H9 (cell line): ENCODE measurements around the gene ROBO1. TPM values are rescaled to one million over a fixed set of nuclear protein-coding genes. Genes with fewer than 3 reads are reported as not detected.

ENCODE experiments used
- DNase-seq: peaks from one replicate; pipeline ENCODE4 v3.0.0-alpha.2; 2017
- H2AFZ ChIP-seq: one replicate; pipeline ENCODE4 v1.6.1; 2013; ENCODE audit warnings: mild to moderate bottlenecking, low read length, control low read depth, moderate library complexity
- H2AK5ac ChIP-seq: 2 replicates; pipeline ENCODE4 v1.6.1; 2013; ENCODE audit warnings: low read length, control low read depth, mixed read lengths; ENCODE audit not compliant: insufficient read length
- H2BK120ac ChIP-seq: one replicate; pipeline ENCODE4 v1.6.1; 2013; ENCODE audit warnings: low read depth, mild to moderate bottlenecking, low read length, control low read depth, inconsistent platforms; ENCODE audit not compliant: poor library complexity, severe bottlenecking
- H2BK12ac ChIP-seq: 2 replicates; pipeline ENCODE4 v1.6.1; 2013; ENCODE audit warnings: low read length, control low read depth, mixed read lengths, low read depth; ENCODE audit not compliant: insufficient read length
- H2BK15ac ChIP-seq: 2 replicates; pipeline ENCODE4 v1.6.1; 2013; ENCODE audit warnings: low read depth, low read length, control low read depth
- H2BK20ac ChIP-seq: one replicate; pipeline ENCODE4 v1.6.1; 2013; ENCODE audit warnings: low read depth, mild to moderate bottlenecking, low read length, control low read depth, inconsistent platforms; ENCODE audit not compliant: poor library complexity, severe bottlenecking
- H2BK5ac ChIP-seq: 2 replicates; pipeline ENCODE4 v1.6.1; 2013; ENCODE audit warnings: low read length, control low read depth, mixed read lengths; ENCODE audit not compliant: insufficient read length
- H3K14ac ChIP-seq: 2 replicates; pipeline ENCODE4 v1.6.1; 2013; ENCODE audit warnings: low read length, control low read depth; ENCODE audit not compliant: insufficient read depth
- H3K18ac ChIP-seq: 2 replicates; pipeline ENCODE4 v1.6.1; 2013; ENCODE audit warnings: low read depth, mild to moderate bottlenecking, mixed read lengths, low read length, control low read depth; ENCODE audit not compliant: insufficient read length
- H3K23ac ChIP-seq: 2 replicates; pipeline ENCODE4 v1.6.1; 2013; ENCODE audit warnings: low read length, control low read depth, mixed read lengths, low read depth; ENCODE audit not compliant: insufficient read length
- H3K23me2 ChIP-seq: 2 replicates; pipeline ENCODE4 v1.6.1; 2013; ENCODE audit warnings: low read depth, mild to moderate bottlenecking, mixed read lengths, low read length, control low read depth; ENCODE audit not compliant: insufficient read length, poor library complexity, severe bottlenecking
- H3K27ac ChIP-seq: 2 replicates; pipeline ENCODE4 v1.5.1; 2013; ENCODE audit warnings: low read length, control low read depth, mixed read lengths, low read depth; ENCODE audit not compliant: insufficient read length
- H3K27me3 ChIP-seq: 2 replicates; pipeline ENCODE4 v1.6.1; 2013; ENCODE audit warnings: low read length, control low read depth, inconsistent platforms; ENCODE audit not compliant: insufficient read depth
- H3K4ac ChIP-seq: 2 replicates; pipeline ENCODE4 v1.6.1; 2013; ENCODE audit warnings: low read depth, mild to moderate bottlenecking, control low read depth, inconsistent platforms, low read length, moderate library complexity
- H3K4me1 ChIP-seq: 2 replicates; pipeline ENCODE4 v1.6.1; 2013; ENCODE audit warnings: low read length, control low read depth, inconsistent platforms; ENCODE audit not compliant: insufficient read depth
- H3K4me2 ChIP-seq: 2 replicates; pipeline ENCODE4 v1.6.1; 2013; ENCODE audit warnings: low read length, control low read depth, mixed read lengths; ENCODE audit not compliant: insufficient read length, insufficient read depth
- H3K56ac ChIP-seq: 2 replicates; pipeline ENCODE4 v1.6.1; 2013; ENCODE audit warnings: low read depth, mild to moderate bottlenecking, mixed read lengths, low read length, control low read depth; ENCODE audit not compliant: insufficient read length
- H3K79me1 ChIP-seq: 2 replicates; pipeline ENCODE4 v1.6.1; 2013; ENCODE audit warnings: low read depth, mild to moderate bottlenecking, moderate library complexity, low read length, control low read depth, inconsistent platforms; ENCODE audit not compliant: insufficient read depth, poor library complexity, severe bottlenecking
- H3K79me2 ChIP-seq: 2 replicates; pipeline ENCODE4 v1.6.1; 2013; ENCODE audit warnings: low read length, control low read depth, inconsistent platforms; ENCODE audit not compliant: insufficient read depth
- H3K9ac ChIP-seq: 2 replicates; pipeline ENCODE4 v1.6.1; 2013; ENCODE audit warnings: low read length, control low read depth, mixed read lengths; ENCODE audit not compliant: insufficient read length; ENCODE audit errors: extremely low read depth
- H3K9me3 ChIP-seq: one replicate; pipeline ENCODE4 v1.6.1; 2013; ENCODE audit warnings: low read depth, low read length, inconsistent platforms; ENCODE audit not compliant: control insufficient read depth
- H3T11ph ChIP-seq: one replicate; pipeline ENCODE4 v1.6.1; 2013; ENCODE audit warnings: mild to moderate bottlenecking, low read length, control low read depth, inconsistent platforms
- H4K20me1 ChIP-seq: one replicate; pipeline ENCODE4 v1.6.1; 2013; ENCODE audit not compliant: control insufficient read depth, insufficient read length, insufficient read depth
- H4K5ac ChIP-seq: 2 replicates; pipeline ENCODE4 v1.6.1; 2013; ENCODE audit warnings: low read depth, mild to moderate bottlenecking, mixed read lengths, low read length, control low read depth; ENCODE audit not compliant: insufficient read length
- H4K8ac ChIP-seq: replicated peaks from 2 replicates; pipeline ENCODE4 v1.6.1; 2013; ENCODE audit warnings: low read length, control low read depth, mixed read lengths, low read depth; ENCODE audit not compliant: insufficient read length
- H4K91ac ChIP-seq: 2 replicates; pipeline ENCODE4 v1.6.1; 2013; ENCODE audit warnings: low read depth, mild to moderate bottlenecking, moderate library complexity, mixed read lengths, low read length, control low read depth; ENCODE audit not compliant: insufficient read length
- H3K27ac Mint-ChIP-seq, 3 experiments: 2 replicates in 2 of 3; 3 replicates in 1 of 3; pipeline ENCODE4 v1.8.0; 2020 to 2021; ENCODE audit warnings: mixed read lengths in 3 of 3, mild to moderate bottlenecking in 1 of 3, moderate library complexity in 1 of 3
- H3K27me3 Mint-ChIP-seq: 2 replicates; pipeline ENCODE4 v1.8.0; 2021; ENCODE audit warnings: low read depth, mild to moderate bottlenecking, moderate library complexity, mixed read lengths
- H3K36me3 Mint-ChIP-seq, 3 experiments: 2 replicates in 2 of 3; 3 replicates in 1 of 3; pipeline ENCODE4 v1.8.0; 2020 to 2021; ENCODE audit warnings: low read depth in 3 of 3, mixed read lengths in 3 of 3; ENCODE audit not compliant: insufficient read depth in 1 of 3
- H3K4me1 Mint-ChIP-seq, 2 experiments: 2 replicates each; pipeline ENCODE4 v1.8.0; 2020; ENCODE audit warnings: mixed read lengths in 2 of 2
- H3K4me3 Mint-ChIP-seq, 2 experiments: 2 replicates in 1 of 2; 3 replicates in 1 of 2; pipeline ENCODE4 v1.8.0; 2020 to 2021; ENCODE audit warnings: mild to moderate bottlenecking in 2 of 2, mixed read lengths in 2 of 2, moderate library complexity in 1 of 2
- H3K9me3 Mint-ChIP-seq, 2 experiments: 2 replicates in 1 of 2; 3 replicates in 1 of 2; pipeline ENCODE4 v1.8.0; 2020; ENCODE audit warnings: mild to moderate bottlenecking in 2 of 2, mixed read lengths in 2 of 2, moderate library complexity in 1 of 2
- CTCF ChIP-seq: fragments of 200-600 bp; sonication (generic); conservative IDR thresholded peaks from 3 replicates; pipeline ENCODE4 v1.8.0; 2021; ENCODE audit warnings: antibody characterized with exemption, mild to moderate bottlenecking
- WGBS: extraction: QIAGEN DNeasy Blood & Tissue Kit; methylation state at CpG from one replicate; pipeline ENCODE4 v1.1.7; 2013; ENCODE audit warnings: missing lambda C conversion rate, low lambda C conversion rate, mixed read lengths; ENCODE audit not compliant: insufficient read length; ENCODE audit errors: extremely low coverage; 5-methylcytosine and 5-hydroxymethylcytosine counted together
- total RNA-seq: library from RNA; stranded (reverse); gene quantifications from 2 replicates; pipeline ENCODE4 v1.2.1, GENCODE V29; 2021

Gene ROBO1
- total RNA-seq, 1 experiment from 2014 or later = 62.7 TPM

GRCh38 chr3:79162653-79163052, 605.1 kb downstream of the ROBO1 start:
- Histone ChIP-seq H2BK120ac (no peak overlapping the region), H4K8ac (no peak overlapping the region), H3K79me2 (no peaks in the 10 kb centered on the region), H3K23ac (no peak overlapping the region), H2BK20ac (no peak overlapping the region), H3K9me3 (no peaks in the 10 kb centered on the region), H4K20me1 (no peaks in the 10 kb centered on the region), H3K9ac (no peak overlapping the region), H3K14ac (no peak overlapping the region), H3K79me1 (no peaks in the 10 kb centered on the region), H2BK12ac (no peak overlapping the region), H3K56ac (no peak overlapping the region), H3K27ac (no peak overlapping the region), H3K18ac (no peak overlapping the region), H3K4me1 (peaks cover 2% of the 10 kb centered on the region; the same call in 1 of the 2 replicates), H3K27me3 (no peaks in the 10 kb centered on the region), H2BK5ac (no peak overlapping the region), H4K91ac (no peak overlapping the region), H3K23me2 (no peaks in the 10 kb centered on the region), H3K4me2 (no peak overlapping the region), H4K5ac (no peak overlapping the region), H3K4ac (no peak overlapping the region), H3T11ph (no peak overlapping the region), H2AFZ (no peak overlapping the region), H2BK15ac (no peak overlapping the region), H2AK5ac (no peak overlapping the region)
- Mint-ChIP-seq H3K4me3 (no peak overlapping the region), H3K27me3 (no peaks in the 10 kb centered on the region), H3K27ac (no peak overlapping the region), H3K36me3 (no peaks in the 10 kb centered on the region), H3K4me1 (peaks cover 9 to 11% of the 10 kb centered on the region in 2 experiments), H3K9me3 (no peaks in the 10 kb centered on the region)
- no CpG with 5 or more reads among the region's 2 CpGs for WGBS
- no peak for DNase-seq
- TF ChIP-seq CTCF = no peak
